Keratinocyte (primary cell): ENCODE data around the gene PDE3A.

Source experiments
- CTCF ChIP-seq, 3 experiments: IDR thresholded peaks in 1 of 3; conservative IDR thresholded peaks in 1 of 3; optimal IDR thresholded peaks in 1 of 3; 2 replicates in 2 of 3; 3 replicates in 1 of 3; pipeline versions ENCODE3 to v1.5.1; 2011; ENCODE audit warnings: low read length in 3 of 3, mild to moderate bottlenecking in 3 of 3, moderate library complexity in 2 of 3, control low read depth in 1 of 3, inconsistent platforms in 1 of 3; ENCODE audit not compliant: insufficient read depth in 2 of 3; ENCODE audit errors: extremely low read depth in 1 of 3
- EZH2 ChIP-seq: IDR thresholded peaks from one replicate; pipeline ENCODE4 v1.6.1; 2012; ENCODE audit warnings: inconsistent platforms, mild to moderate bottlenecking, low read length, moderate library complexity

- no peak for TF ChIP-seq CTCF (optimal IDR thresholded peaks at IDR 0.05 in 1 of 3, IDR thresholded peaks at IDR 0.05 in 1 of 3, conservative IDR thresholded peaks at IDR 0.05 in 1 of 3; ENCODE audit: extremely low read depth in 1 of 3, insufficient read depth in 2 of 3, low read length in 3 of 3)
- TF ChIP-seq EZH2: no peak
These were observed 27.6 kb downstream of the PDE3A start for GRCh38 chr12:20395791-20396550.
